SU-DHL-6 (cell line): ENCODE data around the gene SYNGR4.

Source experiments
- EZH2phosphoT487 ChIP-seq: fragments of 200-600 bp; sonication (generic), shearing (Covaris generic); conservative IDR thresholded peaks from 2 replicates; pipeline ENCODE4 v1.6.1; 2018; ENCODE audit warnings: mild to moderate bottlenecking, antibody characterized with exemption, low read length, moderate library complexity, mixed read lengths
- TF ChIP-seq, protein P1 (sequence below): fragments of 200-600 bp; sonication (generic); IDR thresholded peaks from one replicate; pipeline ENCODE4 v1.5.1; 2017; ENCODE audit warnings: antibody characterized with exemption, mild to moderate bottlenecking, low read length, moderate library complexity; ENCODE audit not compliant: insufficient read depth, poor library complexity, severe bottlenecking

DNA sequence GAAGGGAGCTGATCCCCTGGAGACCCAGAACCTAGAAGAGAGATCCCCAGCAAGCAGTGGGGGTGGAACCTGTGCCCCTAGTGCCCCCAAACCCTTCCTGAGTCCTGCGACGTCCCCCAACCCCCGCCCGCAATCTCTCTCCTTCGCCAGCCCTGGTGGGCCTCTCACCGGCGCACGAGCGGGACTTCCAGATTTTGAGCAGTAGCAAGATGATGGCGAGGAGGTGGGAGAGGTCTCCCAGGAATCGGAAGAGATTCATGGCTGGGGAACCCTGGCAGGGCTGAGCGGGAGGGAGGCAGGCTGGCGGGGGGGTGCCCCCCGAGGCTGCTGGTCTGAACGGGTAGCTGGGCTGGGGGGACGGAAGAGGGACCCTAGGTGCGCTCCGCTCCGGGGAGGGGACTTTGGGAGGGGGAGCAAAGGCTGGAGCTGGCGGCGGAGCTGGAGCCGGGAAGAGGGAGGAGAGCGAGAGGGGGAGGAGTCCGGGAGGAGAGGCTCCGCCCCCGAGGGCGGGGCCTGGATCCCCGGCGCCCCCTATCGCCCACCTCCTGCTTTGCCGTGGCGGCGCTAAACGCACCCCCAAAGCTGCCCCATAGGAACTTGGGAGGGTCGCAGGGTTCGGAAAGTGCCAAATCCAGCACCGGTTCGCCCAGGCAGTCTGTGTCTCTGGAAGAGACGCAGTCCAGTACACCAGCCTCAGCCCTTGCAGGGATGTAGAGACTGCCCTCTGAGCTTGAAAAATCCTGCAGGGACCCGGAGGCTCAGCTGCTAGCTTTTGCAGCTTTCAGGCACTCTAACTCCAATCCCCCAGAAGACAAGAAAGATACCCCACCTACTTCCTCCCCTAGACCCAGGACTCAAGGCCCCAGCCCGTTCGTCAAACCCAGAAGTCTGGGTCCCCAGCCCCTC, 27.2 kb downstream of the SYNGR4 start, which contains the start of gene KDELR1:
- TF ChIP-seq, protein P1, sequence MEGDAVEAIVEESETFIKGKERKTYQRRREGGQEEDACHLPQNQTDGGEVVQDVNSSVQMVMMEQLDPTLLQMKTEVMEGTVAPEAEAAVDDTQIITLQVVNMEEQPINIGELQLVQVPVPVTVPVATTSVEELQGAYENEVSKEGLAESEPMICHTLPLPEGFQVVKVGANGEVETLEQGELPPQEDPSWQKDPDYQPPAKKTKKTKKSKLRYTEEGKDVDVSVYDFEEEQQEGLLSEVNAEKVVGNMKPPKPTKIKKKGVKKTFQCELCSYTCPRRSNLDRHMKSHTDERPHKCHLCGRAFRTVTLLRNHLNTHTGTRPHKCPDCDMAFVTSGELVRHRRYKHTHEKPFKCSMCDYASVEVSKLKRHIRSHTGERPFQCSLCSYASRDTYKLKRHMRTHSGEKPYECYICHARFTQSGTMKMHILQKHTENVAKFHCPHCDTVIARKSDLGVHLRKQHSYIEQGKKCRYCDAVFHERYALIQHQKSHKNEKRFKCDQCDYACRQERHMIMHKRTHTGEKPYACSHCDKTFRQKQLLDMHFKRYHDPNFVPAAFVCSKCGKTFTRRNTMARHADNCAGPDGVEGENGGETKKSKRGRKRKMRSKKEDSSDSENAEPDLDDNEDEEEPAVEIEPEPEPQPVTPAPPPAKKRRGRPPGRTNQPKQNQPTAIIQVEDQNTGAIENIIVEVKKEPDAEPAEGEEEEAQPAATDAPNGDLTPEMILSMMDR = peak; percentile 89
- no peak for TF ChIP-seq EZH2phosphoT487
